ENCODE measurements around the gene ZNF511.

ZNF511 gene

DNA sequence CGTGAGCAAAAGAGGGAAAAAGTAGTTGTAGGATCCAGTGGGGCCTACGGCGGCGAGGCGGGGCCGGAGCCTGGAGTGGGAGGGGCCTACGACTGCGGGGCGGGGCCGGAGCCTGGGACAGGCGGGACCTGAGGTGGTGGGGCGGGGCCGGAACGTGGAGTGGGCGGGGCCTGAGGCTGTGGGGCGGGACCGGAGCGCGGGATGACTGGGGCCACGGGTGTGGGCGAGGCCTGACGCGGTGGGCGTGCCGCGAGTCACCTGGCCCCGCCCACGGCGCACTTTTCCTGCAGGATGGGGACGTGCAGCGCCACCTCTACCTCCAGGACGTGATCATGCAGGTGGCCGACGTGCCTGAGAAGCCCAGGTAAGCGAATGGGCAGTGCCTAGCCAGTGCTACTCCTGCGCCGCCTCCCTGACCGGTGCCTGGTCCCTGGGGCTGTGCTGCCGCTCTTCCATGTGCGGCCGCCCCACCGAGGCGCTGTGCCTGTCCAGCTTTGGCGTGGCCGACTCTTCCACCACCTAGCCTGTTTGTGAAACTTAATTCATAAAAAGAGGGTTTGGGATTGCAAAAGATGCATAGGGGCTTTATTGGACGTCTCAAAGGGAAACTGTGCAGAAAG is 496 bp downstream of the ZNF511 start:
- DNase-seq (ENCODE audit: low read depth, low spot score) = peak; percentile 92
- in situ Hi-C loops (cut with HindIII; ENCODE audit: low sequenced_read_pairs) = no loop called here
- TF ChIP-seq, protein P1, sequence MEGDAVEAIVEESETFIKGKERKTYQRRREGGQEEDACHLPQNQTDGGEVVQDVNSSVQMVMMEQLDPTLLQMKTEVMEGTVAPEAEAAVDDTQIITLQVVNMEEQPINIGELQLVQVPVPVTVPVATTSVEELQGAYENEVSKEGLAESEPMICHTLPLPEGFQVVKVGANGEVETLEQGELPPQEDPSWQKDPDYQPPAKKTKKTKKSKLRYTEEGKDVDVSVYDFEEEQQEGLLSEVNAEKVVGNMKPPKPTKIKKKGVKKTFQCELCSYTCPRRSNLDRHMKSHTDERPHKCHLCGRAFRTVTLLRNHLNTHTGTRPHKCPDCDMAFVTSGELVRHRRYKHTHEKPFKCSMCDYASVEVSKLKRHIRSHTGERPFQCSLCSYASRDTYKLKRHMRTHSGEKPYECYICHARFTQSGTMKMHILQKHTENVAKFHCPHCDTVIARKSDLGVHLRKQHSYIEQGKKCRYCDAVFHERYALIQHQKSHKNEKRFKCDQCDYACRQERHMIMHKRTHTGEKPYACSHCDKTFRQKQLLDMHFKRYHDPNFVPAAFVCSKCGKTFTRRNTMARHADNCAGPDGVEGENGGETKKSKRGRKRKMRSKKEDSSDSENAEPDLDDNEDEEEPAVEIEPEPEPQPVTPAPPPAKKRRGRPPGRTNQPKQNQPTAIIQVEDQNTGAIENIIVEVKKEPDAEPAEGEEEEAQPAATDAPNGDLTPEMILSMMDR (IDR thresholded peaks at IDR 0.05; ENCODE audit: low read depth, low read length) = no peak
- peak overlapping the region; percentile 93 for H3K4me3 ChIP-seq (ENCODE audit: low read depth, low read length)

DNA sequence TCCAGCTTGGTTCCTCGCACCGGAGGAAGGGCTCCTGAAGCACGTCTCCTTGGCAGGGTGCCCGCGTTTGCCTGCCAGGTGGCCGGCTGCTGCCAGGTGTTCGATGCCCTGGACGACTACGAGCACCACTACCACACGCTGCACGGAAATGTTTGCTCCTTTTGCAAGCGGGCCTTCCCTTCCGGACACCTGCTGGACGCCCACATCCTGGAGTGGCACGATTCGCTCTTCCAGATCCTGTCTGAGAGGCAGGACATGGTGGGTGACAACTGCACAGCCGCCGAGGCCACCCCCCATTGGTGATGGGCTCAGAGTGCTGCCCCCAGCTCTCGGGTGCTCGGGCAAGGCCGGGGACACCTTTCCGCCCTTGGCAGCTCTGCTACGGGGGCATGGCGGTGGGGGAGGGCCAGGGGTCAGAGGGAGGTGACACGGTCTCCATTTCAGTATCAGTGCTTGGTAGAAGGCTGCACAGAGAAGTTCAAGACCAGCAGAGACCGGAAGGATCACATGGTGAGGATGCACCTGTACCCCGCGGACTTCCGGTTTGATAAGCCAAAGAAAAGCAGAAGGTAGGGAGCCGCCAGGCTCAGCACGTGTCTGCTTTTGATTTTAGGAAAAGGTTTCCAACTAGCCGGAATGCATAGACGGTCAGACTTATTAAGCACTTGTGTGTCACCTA is 1.1 kb downstream of the ZNF511 start:
- in situ Hi-C loops (cut with HindIII; ENCODE audit: low sequenced_read_pairs) = no loop called here
- TF ChIP-seq, protein P1 (IDR thresholded peaks at IDR 0.05; ENCODE audit: low read depth, low read length) = no peak
- DNase-seq (ENCODE audit: low read depth, low spot score) = no peak
- no peak overlapping the region for H3K4me3 ChIP-seq (ENCODE audit: low read depth, low read length)

DNA sequence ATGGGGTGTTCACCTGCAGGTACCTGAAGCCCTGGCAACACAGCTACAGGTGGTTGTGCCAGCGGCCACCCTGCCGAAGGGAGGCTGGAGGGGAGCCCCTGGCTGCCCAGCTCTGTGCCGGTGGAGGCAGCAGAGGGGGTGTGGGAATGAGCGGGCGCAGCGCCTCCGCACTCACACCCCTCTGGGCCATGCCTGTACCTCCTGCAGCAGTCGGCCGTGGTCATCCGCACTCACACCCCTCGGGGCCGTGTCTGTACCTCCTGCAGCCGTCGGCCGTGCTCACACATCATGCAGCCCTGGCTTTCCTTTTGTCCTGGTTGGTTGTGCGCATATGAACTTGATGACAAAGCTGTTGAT is 1.7 kb downstream of the ZNF511 start:
- in situ Hi-C loops (cut with HindIII; ENCODE audit: low sequenced_read_pairs) = no loop called here
- no peak overlapping the region for H3K4me3 ChIP-seq (ENCODE audit: low read depth, low read length)
- DNase-seq (ENCODE audit: low read depth, low spot score) = no peak
- TF ChIP-seq, protein P1 (IDR thresholded peaks at IDR 0.05; ENCODE audit: low read depth, low read length) = no peak

DNA sequence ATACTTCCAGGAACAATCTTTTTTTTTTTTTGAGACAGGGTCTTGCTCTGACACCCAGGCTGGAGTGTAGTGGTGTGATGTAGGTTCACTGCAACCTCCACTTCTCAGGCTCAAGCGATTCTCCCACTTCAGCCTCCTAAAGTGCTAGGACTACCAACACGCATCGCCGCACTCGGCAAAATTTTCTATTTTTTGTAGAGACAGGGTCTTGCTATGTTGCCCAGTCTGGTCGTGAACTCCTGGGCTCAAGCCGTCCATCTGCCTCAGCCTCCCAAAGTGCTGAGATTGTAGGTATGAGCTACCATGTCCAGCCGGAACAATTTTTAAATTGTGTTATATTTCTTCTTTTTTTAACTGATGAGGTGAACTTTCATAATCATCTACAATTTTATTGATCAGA is 2.1 kb downstream of the ZNF511 start:
- no peak overlapping the region for H3K4me3 ChIP-seq (ENCODE audit: low read depth, low read length)
- TF ChIP-seq, protein P1 (IDR thresholded peaks at IDR 0.05; ENCODE audit: low read depth, low read length) = no peak
- in situ Hi-C loops (cut with HindIII; ENCODE audit: low sequenced_read_pairs) = no loop called here
- no peak for DNase-seq (ENCODE audit: low read depth, low spot score)

DNA sequence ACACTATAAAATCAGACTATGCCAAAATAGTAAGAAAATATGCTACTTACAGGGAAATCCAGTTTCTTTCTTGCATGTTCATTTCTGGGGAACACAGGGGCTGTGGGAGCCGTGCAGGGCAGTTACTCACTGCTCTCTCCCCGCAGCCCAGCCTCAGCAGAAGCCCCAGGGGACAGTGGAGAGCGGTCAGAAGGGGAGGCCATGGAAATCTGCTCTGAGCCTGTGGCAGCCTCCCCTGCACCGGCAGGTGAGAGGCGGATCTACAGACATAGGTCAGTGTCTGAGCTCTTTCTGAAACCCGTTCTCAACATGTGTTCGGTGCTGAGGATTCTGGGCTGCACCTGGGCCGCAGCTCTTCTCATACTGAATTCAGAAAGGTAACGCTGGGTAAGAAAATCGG is 2.9 kb downstream of the ZNF511 start:
- DNase-seq (ENCODE audit: low read depth, low spot score) = no peak
- TF ChIP-seq, protein P1 (IDR thresholded peaks at IDR 0.05; ENCODE audit: low read depth, low read length) = no peak
- no peak overlapping the region for H3K4me3 ChIP-seq (ENCODE audit: low read depth, low read length)
- in situ Hi-C loops (cut with HindIII; ENCODE audit: low sequenced_read_pairs) = no loop called here

DNA sequence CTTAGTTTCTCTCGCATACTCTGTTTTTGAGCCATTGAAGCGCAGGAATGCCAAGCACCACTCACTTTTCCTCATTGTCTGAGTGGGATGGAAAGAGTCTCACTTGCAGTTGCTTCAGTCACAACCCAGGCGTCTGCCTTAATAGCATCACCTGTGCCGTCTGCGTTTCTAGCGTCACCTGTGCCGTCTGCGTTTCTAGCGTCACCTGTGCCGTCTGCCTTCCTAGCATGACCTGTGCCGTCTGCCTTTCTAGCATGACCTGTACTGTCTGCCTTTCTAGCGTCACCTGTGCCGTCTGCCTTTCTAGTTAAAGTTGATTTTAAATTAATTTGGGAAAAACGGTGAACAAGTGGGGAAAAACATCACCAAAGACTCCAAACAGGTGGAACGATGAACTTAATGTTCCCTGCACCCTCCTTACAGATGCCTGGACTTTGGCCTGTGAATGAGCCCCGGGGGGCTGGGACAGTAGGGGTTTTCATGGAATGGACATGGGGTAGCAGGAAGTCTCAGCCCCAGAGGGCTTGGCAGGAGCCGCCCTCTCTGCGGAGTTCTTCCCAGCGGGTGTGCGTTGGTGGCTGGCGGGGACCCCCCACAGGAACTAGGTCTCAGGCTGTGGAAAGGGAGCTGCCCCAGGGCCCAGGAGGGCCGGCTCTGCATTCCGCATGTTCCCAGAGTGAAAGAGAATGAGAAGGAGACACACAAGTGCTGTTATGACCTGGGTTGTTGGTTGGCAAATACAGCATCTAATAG is 3.5 kb downstream of the ZNF511 start:
- in situ Hi-C loops (cut with HindIII; ENCODE audit: low sequenced_read_pairs) = no loop called here

More for the DNA sequence above, 3.5 kb downstream of the ZNF511 start:
- no peak overlapping the region for H3K4me3 ChIP-seq (ENCODE audit: low read depth, low read length)
- DNase-seq (ENCODE audit: low read depth, low spot score) = no peak
- TF ChIP-seq, protein P1 (IDR thresholded peaks at IDR 0.05; ENCODE audit: low read depth, low read length) = no peak
